B cell (primary cell): ENCODE measurements around the gene SEC14L5. TPM values are rescaled to one million over a fixed set of nuclear protein-coding genes. Genes with fewer than 3 reads are reported as not detected.

Source experiments
- ATAC-seq: fragments of 200-7000 bp; cut with Tn5 transposase; one replicate; pipeline ENCODE4 v1.10.0; 2021; ENCODE audit warnings: low read depth, mild to moderate bottlenecking, moderate number of reproducible peaks, moderate library complexity
- CTCF ChIA-PET: fragments of 350-600 bp; sonication (Branson Sonifier 250); formaldehyde crosslinking; loops from one replicate; lab custom pipeline; 2021; ENCODE audit warnings: antibody characterized with exemption, inconsistent platforms; lab: Charles Lee
- POLR2A ChIA-PET: fragments of 350-600 bp; sonication (Branson Sonifier 250); formaldehyde crosslinking; loops from one replicate; lab custom pipeline; 2021; ENCODE audit warnings: antibody characterized with exemption; lab: Charles Lee
- DNase-seq: peaks from one replicate; pipeline ENCODE4 v3.0.0; 2013
- H2AFZ ChIP-seq: 2 replicates; pipeline ENCODE4 v1.6.1; 2012; ENCODE audit warnings: mild to moderate bottlenecking, low read depth, low read length; ENCODE audit not compliant: insufficient read depth, poor library complexity, severe bottlenecking
- H3K27ac ChIP-seq, 2 donors: 1 replicate in 1 of 2; 2 replicates in 1 of 2; pipeline ENCODE4 v1.5.1; 2012 to 2013; ENCODE audit warnings: low read length in 2 of 2, mild to moderate bottlenecking in 2 of 2, moderate library complexity in 1 of 2
- H3K27me3 ChIP-seq, 4 experiments: fragments of 200-600 bp in 1 of 4; sonication (generic) in 1 of 4; replicated peaks in 1 of 4; 1 replicate in 2 of 4; 2 replicates in 2 of 4; pipeline versions ENCODE4 v1.6.1 to v1.7.0; 2013 to 2016; ENCODE audit warnings: low read length in 3 of 4, mild to moderate bottlenecking in 2 of 4, mixed read lengths in 1 of 4, moderate library complexity in 1 of 4; ENCODE audit not compliant: insufficient read depth in 4 of 4, control insufficient read depth in 3 of 4; ENCODE audit errors: control extremely low read depth in 1 of 4
- H3K36me3 ChIP-seq, 2 experiments: replicated peaks in 1 of 2; 1 replicate in 1 of 2; 2 replicates in 1 of 2; pipeline versions ENCODE4 v1.6.1 to v1.7.1; 2013; ENCODE audit warnings: low read length in 1 of 2; ENCODE audit not compliant: insufficient read depth in 2 of 2, control insufficient read depth in 1 of 2; ENCODE audit errors: control extremely low read depth in 1 of 2, extremely low read depth in 1 of 2
- H3K4me1 ChIP-seq, 2 donors: fragments of 200-600 bp in 1 of 2; sonication (generic) in 1 of 2; 1 replicate in 1 of 2; 2 replicates in 1 of 2; pipeline versions ENCODE4 v1.5.1 to v1.6.1; 2013 to 2017; ENCODE audit warnings: low read length in 2 of 2; ENCODE audit not compliant: control insufficient read depth in 2 of 2, insufficient read depth in 2 of 2
- H3K4me2 ChIP-seq: replicated peaks from 2 replicates; pipeline ENCODE3; 2012; ENCODE audit warnings: mild to moderate bottlenecking, low read depth, low read length; ENCODE audit not compliant: poor library complexity, severe bottlenecking
- H3K4me3 ChIP-seq, 5 experiments: fragments of 200-600 bp in 1 of 5; sonication (generic) in 1 of 5; 1 replicate in 3 of 5; 2 replicates in 2 of 5; pipeline versions ENCODE4 v1.5.1 to v1.7.0; 2011 to 2016; ENCODE audit warnings: low read length in 4 of 5, mild to moderate bottlenecking in 4 of 5, low read depth in 2 of 5, control low read depth in 1 of 5, moderate library complexity in 1 of 5; ENCODE audit not compliant: insufficient read depth in 1 of 5; ENCODE audit errors: control extremely low read depth in 1 of 5, extremely low read depth in 1 of 5
- H3K79me2 ChIP-seq: fragments of 200-600 bp; sonication (generic); one replicate; pipeline ENCODE4 v1.6.0; 2016; ENCODE audit warnings: low read length; ENCODE audit not compliant: control insufficient read depth, insufficient read depth
- H3K9ac ChIP-seq: fragments of 200-600 bp; sonication (generic); 2 replicates; pipeline ENCODE4 v1.6.1; 2017; ENCODE audit warnings: mild to moderate bottlenecking, low read length, moderate library complexity
- H3K9me3 ChIP-seq, 3 donors: one replicate each; pipeline versions ENCODE4 v1.6.1 to v1.7.1; 2013; ENCODE audit warnings: low read length in 2 of 3; ENCODE audit not compliant: control insufficient read depth in 2 of 3, insufficient read depth in 1 of 3; ENCODE audit errors: control extremely low read depth in 1 of 3
- H4K20me1 ChIP-seq: 2 replicates; pipeline ENCODE4 v1.6.0; 2012; ENCODE audit warnings: mild to moderate bottlenecking, low read length; ENCODE audit not compliant: insufficient read depth, control insufficient read depth, poor library complexity, severe bottlenecking
- H3K27ac Mint-ChIP-seq: one replicate; pipeline ENCODE4 v1.8.0; 2021; ENCODE audit warnings: mixed read lengths
- H3K27me3 Mint-ChIP-seq: one replicate; pipeline ENCODE4 v1.8.0; 2021; ENCODE audit warnings: mixed read lengths
- H3K4me1 Mint-ChIP-seq: one replicate; pipeline ENCODE4 v1.8.0; 2021; ENCODE audit warnings: mixed read lengths
- H3K4me3 Mint-ChIP-seq: one replicate; pipeline ENCODE4 v1.8.0; 2021; ENCODE audit warnings: mixed read lengths
- H3K9me3 Mint-ChIP-seq: one replicate; pipeline ENCODE4 v1.8.0; 2022; ENCODE audit warnings: mixed read lengths; ENCODE audit not compliant: insufficient read depth
- EZH2 ChIP-seq: IDR thresholded peaks from 2 replicates; pipeline ENCODE4 v1.6.1; 2012; ENCODE audit warnings: borderline replicate concordance, low read depth, mild to moderate bottlenecking, moderate library complexity, low read length; ENCODE audit not compliant: insufficient read depth, poor library complexity, severe bottlenecking
- WGBS: methylation state at CpG from one replicate; pipeline ENCODE4 v1.1.5; 2013; ENCODE audit warnings: missing lambda C conversion rate; ENCODE audit not compliant: insufficient coverage; 5-methylcytosine and 5-hydroxymethylcytosine counted together
- intact Hi-C: fragments of 100-400 bp; cut with micrococcal nuclease; formaldehyde crosslinking; loops from one replicate; pipeline ENCODE4 v1.10.0; 2022
- polyA plus RNA-seq: library from polyadenylated mRNA; depleted of rRNA; stranded (reverse); fragments of >200 nt; gene quantifications from 2 replicates; pipeline ENCODE4 v1.2.3, GENCODE V29; 2012
- total RNA-seq, 2 donors: library from RNA; stranded (reverse); fragments of 120-200 nt in 1 of 2; gene quantifications; 1 replicate in 1 of 2; 2 replicates in 1 of 2; pipeline versions ENCODE4 v1.2.3 to v1.2.4, GENCODE V29; 2013 to 2022
- TF ChIP-seq, protein P1 (sequence below): fragments of 200-600 bp; IDR thresholded peaks from one replicate; pipeline ENCODE4 v1.8.0; 2022; ENCODE audit warnings: antibody characterized with exemption, mild to moderate bottlenecking

The SEC14L5 gene
- total and polyA plus RNA-seq, 2 donors (not counting 1 experiment from before 2014, with no cell fraction given) = not detected

DNA sequence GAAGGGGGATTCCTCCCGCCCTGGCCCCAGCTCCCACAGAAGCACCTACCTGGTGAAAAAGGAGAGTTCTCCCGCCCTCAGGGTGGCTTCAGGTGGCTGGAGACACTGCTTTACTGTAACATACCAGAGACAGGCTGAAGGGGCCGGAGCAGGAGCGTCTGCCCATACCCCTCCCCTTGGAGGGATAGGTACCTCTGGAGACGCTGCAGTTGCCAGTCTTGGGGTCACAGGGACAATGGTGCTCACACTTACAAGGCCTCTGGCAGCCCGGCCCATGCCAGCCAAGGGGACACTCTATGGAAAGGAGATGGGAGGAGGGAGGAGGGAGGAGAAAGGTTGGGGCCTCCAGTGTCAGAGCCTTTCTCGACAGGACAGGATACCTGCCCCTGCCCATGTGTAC, 69.0 kb downstream of the SEC14L5 start:
- CTCF ChIA-PET = no interaction called here

GRCh38 chr16:5027575-5028235, 69.6 kb downstream of the SEC14L5 start:
- no peak overlapping the region for H3K4me3 ChIP-seq
- no peak overlapping the region for H2AFZ ChIP-seq
- ChIA-PET POLR2A (no interaction called here), CTCF (no interaction called here)
- TF ChIP-seq, protein P1, sequence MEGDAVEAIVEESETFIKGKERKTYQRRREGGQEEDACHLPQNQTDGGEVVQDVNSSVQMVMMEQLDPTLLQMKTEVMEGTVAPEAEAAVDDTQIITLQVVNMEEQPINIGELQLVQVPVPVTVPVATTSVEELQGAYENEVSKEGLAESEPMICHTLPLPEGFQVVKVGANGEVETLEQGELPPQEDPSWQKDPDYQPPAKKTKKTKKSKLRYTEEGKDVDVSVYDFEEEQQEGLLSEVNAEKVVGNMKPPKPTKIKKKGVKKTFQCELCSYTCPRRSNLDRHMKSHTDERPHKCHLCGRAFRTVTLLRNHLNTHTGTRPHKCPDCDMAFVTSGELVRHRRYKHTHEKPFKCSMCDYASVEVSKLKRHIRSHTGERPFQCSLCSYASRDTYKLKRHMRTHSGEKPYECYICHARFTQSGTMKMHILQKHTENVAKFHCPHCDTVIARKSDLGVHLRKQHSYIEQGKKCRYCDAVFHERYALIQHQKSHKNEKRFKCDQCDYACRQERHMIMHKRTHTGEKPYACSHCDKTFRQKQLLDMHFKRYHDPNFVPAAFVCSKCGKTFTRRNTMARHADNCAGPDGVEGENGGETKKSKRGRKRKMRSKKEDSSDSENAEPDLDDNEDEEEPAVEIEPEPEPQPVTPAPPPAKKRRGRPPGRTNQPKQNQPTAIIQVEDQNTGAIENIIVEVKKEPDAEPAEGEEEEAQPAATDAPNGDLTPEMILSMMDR = no peak
- TF ChIP-seq EZH2 = no peak
- no peaks in the 10 kb centered on the region for H3K27me3 ChIP-seq
- H3K4me2 ChIP-seq = no peak overlapping the region
- H3K27me3 Mint-ChIP-seq = no peaks in the 10 kb centered on the region
- H3K4me3 Mint-ChIP-seq = no peak overlapping the region
- no peak overlapping the region for H3K27ac Mint-ChIP-seq
- intact Hi-C loops = no loop called here
- DNase-seq = no peak
- H4K20me1 ChIP-seq = no peaks in the 10 kb centered on the region
- H3K9me3 Mint-ChIP-seq = no peaks in the 10 kb centered on the region
- no peak overlapping the region for H3K9ac ChIP-seq
- peaks cover 5% of the 10 kb centered on the region for H3K4me1 Mint-ChIP-seq
- H3K9me3 ChIP-seq = no peaks in the 10 kb centered on the region
- H3K27ac ChIP-seq = no peak overlapping the region
- no peaks in the 10 kb centered on the region for H3K79me2 ChIP-seq
- no peak for ATAC-seq
- peaks cover 2 to 3% of the 10 kb centered on the region in 2 donors for H3K4me1 ChIP-seq
- WGBS = 99% methylated on average over 24 of the region's 32 CpGs
- H3K36me3 ChIP-seq = peaks cover 0 to 28% of the 10 kb centered on the region in 2 experiments

More for the DNA sequence above, 69.0 kb downstream of the SEC14L5 start:
- Histone ChIP-seq H3K27ac (no peak overlapping the region), H3K9ac (no peak overlapping the region), H3K4me2 (no peak overlapping the region), H3K36me3 (peaks cover 0 to 28% of the 10 kb centered on the region in 2 experiments), H3K27me3 (no peaks in the 10 kb centered on the region), H3K79me2 (no peaks in the 10 kb centered on the region), H3K4me3 (no peak overlapping the region), H4K20me1 (no peaks in the 10 kb centered on the region), H2AFZ (no peak overlapping the region), H3K4me1 (no peaks in the 10 kb centered on the region), H3K9me3 (no peaks in the 10 kb centered on the region)
- no peak overlapping the region for H3K27ac Mint-ChIP-seq
- no peaks in the 10 kb centered on the region for H3K27me3 Mint-ChIP-seq
- TF ChIP-seq, protein P1 = no peak
- no peak for TF ChIP-seq EZH2
- POLR2A ChIA-PET = no interaction called here
- DNase-seq (no peak), ATAC-seq (no peak)
- intact Hi-C loops = no loop called here
- H3K4me3 Mint-ChIP-seq = no peak overlapping the region
- peaks cover 3% of the 10 kb centered on the region for H3K4me1 Mint-ChIP-seq
- no peaks in the 10 kb centered on the region for H3K9me3 Mint-ChIP-seq
- 97% methylated on average over 6 of the region's 7 CpGs for WGBS
